Erythroblast (primary cell): Measurements from ENCODE around the gene ELFN2.

ENCODE experiments used
- DNase-seq, 2 experiments: peaks; one replicate each; lab custom pipeline; 2025; lab: John Stamatoyannopoulos, UW
- GATA1 ChIP-seq: IDR thresholded peaks from 2 replicates; pipeline ENCODE4 v1.6.1; 2011; ENCODE audit warnings: low read depth, mild to moderate bottlenecking, control low read depth, low read length, moderate library complexity
- POLR2A ChIP-seq: IDR thresholded peaks from 2 replicates; pipeline ENCODE4 v1.6.1; 2011; ENCODE audit warnings: mild to moderate bottlenecking, low read length

The ELFN2 gene

GRCh38 chr22:37427711-37428635, 694 bp upstream of the ELFN2 start:
- DNase-seq: no peak
- TF ChIP-seq GATA1 (no peak), POLR2A (no peak)

GRCh38 chr22:37426706-37427134, 559 bp downstream of the ELFN2 start:
- DNase-seq: no peak
- TF ChIP-seq POLR2A (no peak), GATA1 (no peak)

- TF ChIP-seq POLR2A: no peak
- no peak for TF ChIP-seq GATA1
- DNase-seq: no peak
Observed at GRCh38 chr22:37425800-37426705, 1.2 kb downstream of the ELFN2 start.

GRCh38 chr22:37425369-37425768, 1.9 kb downstream of the ELFN2 start:
- DNase-seq: no peak
- TF ChIP-seq POLR2A: no peak
- TF ChIP-seq GATA1: no peak

GRCh38 chr22:37423283-37423682, 4.0 kb downstream of the ELFN2 start:
- TF ChIP-seq GATA1: no peak
- TF ChIP-seq POLR2A: no peak

GRCh38 chr22:37421468-37421877, 5.8 kb downstream of the ELFN2 start:
- no peak for DNase-seq
- TF ChIP-seq POLR2A (no peak), GATA1 (no peak)

More at GRCh38 chr22:37423283-37423682, 4.0 kb downstream of the ELFN2 start:
- no peak for DNase-seq

GRCh38 chr22:37420686-37421467, 6.4 kb downstream of the ELFN2 start:
- DNase-seq: no peak
- TF ChIP-seq GATA1: no peak
- TF ChIP-seq POLR2A: no peak

- TF ChIP-seq POLR2A (no peak), GATA1 (no peak)
- no peak for DNase-seq
Observed at GRCh38 chr22:37419969-37420685, 7.2 kb downstream of the ELFN2 start.

GRCh38 chr22:37419370-37419968, 7.8 kb downstream of the ELFN2 start:
- DNase-seq: no peak
- TF ChIP-seq POLR2A (no peak), GATA1 (no peak)

GRCh38 chr22:37418627-37419369, 8.5 kb downstream of the ELFN2 start:
- TF ChIP-seq POLR2A (no peak), GATA1 (no peak)
- DNase-seq: no peak

GRCh38 chr22:37417677-37418348, 9.5 kb downstream of the ELFN2 start:
- no peak for DNase-seq
- TF ChIP-seq POLR2A (no peak), GATA1 (no peak)

- TF ChIP-seq POLR2A: no peak
- no peak for TF ChIP-seq GATA1
- no peak for DNase-seq
Observed at GRCh38 chr22:37417264-37417663, 10.0 kb downstream of the ELFN2 start.
